Activated T-cell treated with anti-CD3 and anti-CD28 coated beads, Interleukin-2, amount 50 U/mL, for 4 hours (primary cell): Measurements from ENCODE around the gene TBXAS1. TPM values are rescaled to one million over a fixed set of nuclear protein-coding genes. Genes with fewer than 3 reads are reported as not detected.

ENCODE experiments used
- ATAC-seq, 2 donors: fragments of 200-7000 bp; cut with Tn5 transposase; one replicate each; pipeline ENCODE4 v1.10.0; 2021
- DNase-seq: peaks from one replicate; pipeline ENCODE4 v3.0.0-alpha.2; 2020
- H3K27me3 Mint-ChIP-seq: one replicate; pipeline ENCODE4 v1.8.0; 2021; ENCODE audit warnings: low read depth, mixed read lengths
- H3K36me3 Mint-ChIP-seq: one replicate; pipeline ENCODE4 v1.8.0; 2022; ENCODE audit warnings: mixed read lengths; ENCODE audit not compliant: insufficient read depth
- H3K4me1 Mint-ChIP-seq: one replicate; pipeline ENCODE4 v1.8.0; 2021; ENCODE audit warnings: low read depth, mixed read lengths
- H3K4me3 Mint-ChIP-seq: one replicate; pipeline ENCODE4 v1.8.0; 2021; ENCODE audit warnings: mild to moderate bottlenecking, moderate library complexity, mixed read lengths
- H3K9me3 Mint-ChIP-seq: one replicate; pipeline ENCODE4 v1.8.0; 2021; ENCODE audit warnings: mixed read lengths
- total RNA-seq, 3 donors: library from RNA; stranded (reverse); gene quantifications; one replicate each; pipeline ENCODE4 v1.2.1, GENCODE V29; 2021

Gene TBXAS1
- total RNA-seq, 3 donors from 2014 or later, result 1.7 to 4.1 (median 4.0) TPM

- Mint-ChIP-seq H3K9me3 (no peaks in the 10 kb centered on the region), H3K4me1 (no peaks in the 10 kb centered on the region)
- ATAC-seq, result no peak
These were observed 108.7 kb downstream of the TBXAS1 start for GRCh38 chr7:139937715-139938114.

GRCh38 chr7:139940866-139941265 lies 111.8 kb downstream of the TBXAS1 start:
- H3K9me3 Mint-ChIP-seq, result peaks cover 11% of the 10 kb centered on the region
- H3K36me3 Mint-ChIP-seq, result peaks cover 16% of the 10 kb centered on the region
- ATAC-seq (peak; percentile 57 to 76), DNase-seq (no peak)
- no peaks in the 10 kb centered on the region for H3K4me1 Mint-ChIP-seq
- peaks cover 4% of the 10 kb centered on the region for H3K27me3 Mint-ChIP-seq
- H3K4me3 Mint-ChIP-seq, result no peak overlapping the region

More at GRCh38 chr7:139937715-139938114, 108.7 kb downstream of the TBXAS1 start:
- H3K36me3 Mint-ChIP-seq, result peaks cover 4% of the 10 kb centered on the region
- no peak for DNase-seq
- peaks cover 4% of the 10 kb centered on the region for H3K27me3 Mint-ChIP-seq
- no peak overlapping the region for H3K4me3 Mint-ChIP-seq

- peaks cover 17% of the 10 kb centered on the region for H3K36me3 Mint-ChIP-seq
- peaks cover 4% of the 10 kb centered on the region for H3K27me3 Mint-ChIP-seq
- no peaks in the 10 kb centered on the region for H3K4me1 Mint-ChIP-seq
- ATAC-seq (no peak), DNase-seq (no peak)
- H3K9me3 Mint-ChIP-seq, result peaks cover 15% of the 10 kb centered on the region
- no peak overlapping the region for H3K4me3 Mint-ChIP-seq
These were observed 112.4 kb downstream of the TBXAS1 start for GRCh38 chr7:139941421-139941820.

- no peaks in the 10 kb centered on the region for H3K4me1 Mint-ChIP-seq
- peaks cover 18% of the 10 kb centered on the region for H3K36me3 Mint-ChIP-seq
- peaks cover 18% of the 10 kb centered on the region for H3K9me3 Mint-ChIP-seq
- H3K27me3 Mint-ChIP-seq, result peaks cover 4% of the 10 kb centered on the region
- no peak for DNase-seq
- ATAC-seq, result no peak
- no peak overlapping the region for H3K4me3 Mint-ChIP-seq
These were observed 112.8 kb downstream of the TBXAS1 start for GRCh38 chr7:139941866-139942265.

- Mint-ChIP-seq H3K27me3 (peaks cover 4% of the 10 kb centered on the region), H3K4me3 (no peak overlapping the region), H3K36me3 (peaks cover 22% of the 10 kb centered on the region), H3K9me3 (peaks cover 18% of the 10 kb centered on the region), H3K4me1 (no peaks in the 10 kb centered on the region)
- ATAC-seq (no peak), DNase-seq (no peak)
These were observed 113.6 kb downstream of the TBXAS1 start for GRCh38 chr7:139942636-139943035.

GRCh38 chr7:139943401-139943800 lies 114.3 kb downstream of the TBXAS1 start:
- DNase-seq (no peak), ATAC-seq (no peak)
- Mint-ChIP-seq H3K36me3 (peaks cover 23% of the 10 kb centered on the region), H3K4me1 (no peaks in the 10 kb centered on the region), H3K9me3 (peaks cover 18% of the 10 kb centered on the region), H3K4me3 (no peak overlapping the region), H3K27me3 (peaks cover 4% of the 10 kb centered on the region)

- peaks cover 23% of the 10 kb centered on the region for H3K36me3 Mint-ChIP-seq
- no peak overlapping the region for H3K4me3 Mint-ChIP-seq
- ATAC-seq, result no peak
- H3K27me3 Mint-ChIP-seq, result peaks cover 4% of the 10 kb centered on the region
- no peak for DNase-seq
- H3K9me3 Mint-ChIP-seq, result peaks cover 18% of the 10 kb centered on the region
- no peaks in the 10 kb centered on the region for H3K4me1 Mint-ChIP-seq
These were observed 115.2 kb downstream of the TBXAS1 start for GRCh38 chr7:139944248-139944647.

GRCh38 chr7:139946533-139946932 lies 117.5 kb downstream of the TBXAS1 start:
- H3K4me3 Mint-ChIP-seq, result no peak overlapping the region
- H3K36me3 Mint-ChIP-seq, result peaks cover 21% of the 10 kb centered on the region
- no peaks in the 10 kb centered on the region for H3K4me1 Mint-ChIP-seq
- H3K9me3 Mint-ChIP-seq, result peaks cover 18% of the 10 kb centered on the region
- no peak for DNase-seq
- peaks cover 4% of the 10 kb centered on the region for H3K27me3 Mint-ChIP-seq
- ATAC-seq, result no peak

- Mint-ChIP-seq H3K9me3 (peaks cover 18% of the 10 kb centered on the region), H3K4me1 (no peaks in the 10 kb centered on the region), H3K27me3 (peaks cover 4% of the 10 kb centered on the region), H3K4me3 (no peak overlapping the region), H3K36me3 (peaks cover 21% of the 10 kb centered on the region)
- DNase-seq (no peak), ATAC-seq (no peak)
These were observed 118.0 kb downstream of the TBXAS1 start for GRCh38 chr7:139947021-139947420.

- H3K4me1 Mint-ChIP-seq, result no peaks in the 10 kb centered on the region
- peaks cover 21% of the 10 kb centered on the region for H3K36me3 Mint-ChIP-seq
- peaks cover 18% of the 10 kb centered on the region for H3K9me3 Mint-ChIP-seq
- no peak overlapping the region for H3K4me3 Mint-ChIP-seq
- no peak for DNase-seq
- ATAC-seq, result no peak
- H3K27me3 Mint-ChIP-seq, result peaks cover 4% of the 10 kb centered on the region
These were observed 119.1 kb downstream of the TBXAS1 start for GRCh38 chr7:139948167-139948566.

- Mint-ChIP-seq H3K4me3 (no peak overlapping the region), H3K27me3 (peaks cover 4% of the 10 kb centered on the region), H3K36me3 (peaks cover 21% of the 10 kb centered on the region), H3K4me1 (no peaks in the 10 kb centered on the region), H3K9me3 (peaks cover 18% of the 10 kb centered on the region)
- DNase-seq, result no peak
- ATAC-seq, result no peak
These were observed 119.7 kb downstream of the TBXAS1 start for GRCh38 chr7:139948587-139949335.

GRCh38 chr7:139949629-139950028 lies 120.6 kb downstream of the TBXAS1 start:
- Mint-ChIP-seq H3K36me3 (peaks cover 21% of the 10 kb centered on the region), H3K9me3 (peaks cover 18% of the 10 kb centered on the region), H3K27me3 (peaks cover 4% of the 10 kb centered on the region), H3K4me3 (no peak overlapping the region), H3K4me1 (no peaks in the 10 kb centered on the region)
- DNase-seq, result no peak
- ATAC-seq, result no peak

- Mint-ChIP-seq H3K4me1 (no peaks in the 10 kb centered on the region), H3K36me3 (peaks cover 8% of the 10 kb centered on the region), H3K27me3 (peaks cover 4% of the 10 kb centered on the region), H3K9me3 (peaks cover 7% of the 10 kb centered on the region), H3K4me3 (no peak overlapping the region)
- DNase-seq (no peak), ATAC-seq (no peak)
These were observed 121.9 kb downstream of the TBXAS1 start for GRCh38 chr7:139950881-139951525.

- ATAC-seq, result no peak
- Mint-ChIP-seq H3K36me3 (no peaks in the 10 kb centered on the region), H3K27me3 (peaks cover 4% of the 10 kb centered on the region), H3K4me3 (no peak overlapping the region), H3K9me3 (no peaks in the 10 kb centered on the region), H3K4me1 (no peaks in the 10 kb centered on the region)
- no peak for DNase-seq
These were observed 124.2 kb downstream of the TBXAS1 start for GRCh38 chr7:139953229-139953628.
